Measurements from ENCODE around the gene MRTO4.
"Not testable (repeated sequence)": the region's sequence is repeated elsewhere in the genome, so short reads cannot be mapped to it uniquely, and the experiment has no call there.

Gene MRTO4

DNA sequence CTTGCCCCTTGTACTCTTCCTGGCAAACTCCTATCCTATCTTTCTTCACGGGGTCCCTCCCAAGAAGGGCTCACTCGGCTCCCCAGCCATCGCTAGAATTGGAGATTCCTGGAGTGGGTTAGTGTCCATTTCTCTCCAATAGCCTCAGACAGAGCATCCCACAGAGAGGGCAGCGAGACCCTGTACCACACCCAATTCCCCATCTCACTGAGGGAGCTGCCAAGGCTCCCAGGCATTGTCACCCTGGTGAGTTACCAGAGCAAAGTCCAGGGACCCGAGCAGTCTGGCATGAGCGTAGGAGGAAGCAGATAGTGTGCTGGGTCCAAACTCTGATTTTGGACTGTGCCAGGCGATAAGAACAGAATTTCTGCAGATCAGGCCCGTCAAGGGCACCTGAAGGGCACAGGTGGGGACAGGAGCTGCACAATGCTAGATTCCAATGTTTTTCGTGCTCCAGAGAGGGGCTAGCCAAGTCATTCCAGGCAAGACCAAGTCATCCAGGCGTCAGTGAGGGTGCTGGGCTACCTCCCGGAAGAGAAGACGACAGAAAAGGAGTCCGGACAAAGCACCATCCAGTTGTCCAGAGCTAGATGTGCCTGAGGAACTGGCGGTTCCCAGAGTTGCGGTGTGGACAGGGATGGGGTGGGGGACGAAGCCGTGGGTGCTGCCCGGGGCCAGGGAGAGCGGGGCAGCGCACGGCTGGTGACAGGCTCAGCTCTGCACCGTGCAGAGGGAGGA lies 21.7 kb downstream of the MRTO4 start:
- no peak for DNase-seq

DNA sequence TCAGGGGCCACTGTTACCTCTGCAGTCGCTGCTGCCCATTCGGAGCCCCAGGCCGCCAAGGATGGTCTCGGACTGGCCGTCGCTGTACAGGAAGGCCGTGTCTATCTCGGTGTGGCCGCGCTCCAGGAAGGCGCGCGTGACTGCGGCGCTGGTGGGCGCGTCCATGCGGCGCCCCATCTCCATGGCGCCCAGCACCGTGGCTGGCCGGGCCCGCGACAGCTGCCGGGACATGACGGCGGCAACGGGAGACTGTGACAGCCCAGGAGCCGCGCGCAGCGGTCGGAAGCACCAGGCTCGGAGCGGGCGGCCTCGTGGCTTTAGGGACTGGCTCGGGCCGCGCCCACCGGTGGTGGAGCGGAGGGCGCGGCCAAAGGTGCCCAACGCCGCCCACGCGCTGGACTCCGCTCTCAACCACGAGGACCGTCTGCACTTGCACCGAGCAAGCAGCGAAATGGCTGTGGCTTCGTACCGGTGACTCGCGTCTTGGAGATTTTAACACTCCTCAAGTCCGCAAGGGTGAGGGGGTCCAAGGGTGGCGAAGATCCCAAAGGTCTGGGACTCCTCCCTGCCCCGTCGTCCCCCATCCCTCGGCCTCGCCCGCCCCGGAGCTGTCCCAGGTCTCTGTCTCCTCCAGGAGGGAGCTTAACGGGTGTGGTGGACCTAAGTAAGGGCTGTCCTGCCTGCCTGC lies 22.4 kb downstream of the MRTO4 start:
- not testable (repeated sequence) for DNase-seq

DNA sequence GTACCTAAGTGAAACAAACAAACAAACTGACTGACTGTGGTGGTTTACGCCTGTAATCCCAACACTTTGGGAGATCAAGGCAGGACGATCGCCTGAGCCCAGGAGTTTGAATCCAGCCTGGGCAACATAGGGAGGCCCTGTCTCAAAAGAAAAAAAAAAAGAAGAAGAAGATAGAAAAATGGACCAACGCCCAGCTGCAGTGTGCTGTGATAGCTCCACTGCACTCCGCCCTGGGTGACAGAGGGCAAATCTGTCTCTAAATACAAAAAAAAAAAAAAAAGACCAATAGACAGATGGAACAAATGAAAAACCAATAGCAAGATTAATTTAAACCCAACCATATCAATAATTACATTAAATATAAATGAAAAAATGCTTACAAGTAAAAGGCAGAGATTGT lies 23.0 kb downstream of the MRTO4 start:
- no peak for DNase-seq

DNA sequence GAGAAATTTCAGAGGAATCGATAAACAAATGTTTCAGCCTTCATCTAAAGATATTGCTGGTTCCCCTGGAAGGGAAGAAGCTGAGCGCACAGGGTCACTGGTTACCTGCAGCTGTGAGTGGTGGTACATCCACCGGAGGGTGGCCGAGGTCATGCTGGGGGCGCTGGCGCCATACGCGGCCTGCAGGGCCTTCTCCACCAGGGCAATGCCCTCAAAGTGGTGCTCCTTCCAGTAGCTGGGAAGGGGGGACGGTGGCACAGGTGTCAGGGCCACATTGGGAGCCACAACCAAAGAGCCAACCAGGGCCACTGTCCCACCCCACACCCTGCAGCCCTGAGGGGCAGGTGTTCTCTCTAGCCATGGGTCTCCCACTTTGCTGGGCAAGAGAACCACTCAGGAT lies 32.3 kb downstream of the MRTO4 start:
- DNase-seq: no peak

DNA sequence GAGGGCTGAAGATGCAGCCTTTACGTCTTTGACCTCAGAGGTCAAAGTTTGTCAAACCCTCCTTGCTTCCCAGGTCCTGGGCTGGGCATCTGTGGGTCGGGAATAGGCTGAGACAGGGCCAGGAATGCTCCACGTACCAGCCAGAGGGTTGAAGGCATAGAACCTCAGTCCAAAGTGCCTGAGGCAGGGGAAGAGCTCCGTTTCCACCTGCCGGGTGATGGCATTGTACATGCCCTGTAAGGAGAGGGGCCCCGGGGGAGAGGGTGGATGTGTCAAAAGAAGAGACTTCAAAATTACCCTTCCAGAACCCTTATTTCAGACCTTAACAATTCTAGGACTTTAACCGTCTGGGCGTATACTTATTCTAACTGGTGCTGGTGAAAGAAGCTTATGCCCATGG lies 33.3 kb downstream of the MRTO4 start:
- DNase-seq: no peak

DNA sequence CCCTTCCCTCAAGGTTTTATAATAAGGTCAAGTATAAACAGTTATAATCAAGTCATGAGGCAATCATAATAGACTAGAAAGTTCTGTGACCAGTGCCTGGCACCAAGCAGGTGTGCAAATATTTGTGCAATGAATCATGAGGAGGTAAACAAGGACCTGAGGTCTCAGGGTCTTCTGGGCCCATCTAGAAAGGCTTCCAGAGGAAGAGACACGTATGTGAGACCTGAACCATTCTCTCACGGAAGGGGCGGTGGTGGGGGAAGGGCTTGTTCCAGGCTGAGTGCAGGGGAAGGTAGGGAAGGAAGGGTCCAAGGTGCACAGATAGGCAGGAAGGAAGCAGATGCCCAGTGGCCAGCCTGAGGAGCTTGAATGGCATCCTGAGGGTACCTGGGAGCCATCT lies 33.8 kb downstream of the MRTO4 start:
- not testable (repeated sequence) for DNase-seq

DNA sequence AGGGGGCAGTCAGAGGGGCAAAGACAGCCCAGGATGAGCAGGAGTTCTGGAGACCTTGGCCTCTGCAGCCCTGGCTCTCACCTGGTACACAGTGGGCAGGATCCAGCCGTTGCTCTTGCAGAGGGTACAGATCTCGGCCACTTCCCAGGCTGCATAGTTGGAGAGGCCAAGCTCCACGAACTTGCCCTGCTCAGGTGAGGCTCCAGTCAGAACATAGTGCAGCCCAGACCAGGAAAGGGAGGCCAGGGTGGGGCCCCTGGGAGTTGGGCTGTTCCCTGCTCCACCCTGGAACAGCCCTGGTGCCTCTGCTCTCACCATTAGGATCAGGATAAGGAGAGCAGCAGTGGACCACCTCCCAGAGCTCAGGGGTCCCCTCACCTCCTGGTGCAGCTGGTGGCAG lies 34.2 kb downstream of the MRTO4 start:
- not testable (repeated sequence) for DNase-seq

DNA sequence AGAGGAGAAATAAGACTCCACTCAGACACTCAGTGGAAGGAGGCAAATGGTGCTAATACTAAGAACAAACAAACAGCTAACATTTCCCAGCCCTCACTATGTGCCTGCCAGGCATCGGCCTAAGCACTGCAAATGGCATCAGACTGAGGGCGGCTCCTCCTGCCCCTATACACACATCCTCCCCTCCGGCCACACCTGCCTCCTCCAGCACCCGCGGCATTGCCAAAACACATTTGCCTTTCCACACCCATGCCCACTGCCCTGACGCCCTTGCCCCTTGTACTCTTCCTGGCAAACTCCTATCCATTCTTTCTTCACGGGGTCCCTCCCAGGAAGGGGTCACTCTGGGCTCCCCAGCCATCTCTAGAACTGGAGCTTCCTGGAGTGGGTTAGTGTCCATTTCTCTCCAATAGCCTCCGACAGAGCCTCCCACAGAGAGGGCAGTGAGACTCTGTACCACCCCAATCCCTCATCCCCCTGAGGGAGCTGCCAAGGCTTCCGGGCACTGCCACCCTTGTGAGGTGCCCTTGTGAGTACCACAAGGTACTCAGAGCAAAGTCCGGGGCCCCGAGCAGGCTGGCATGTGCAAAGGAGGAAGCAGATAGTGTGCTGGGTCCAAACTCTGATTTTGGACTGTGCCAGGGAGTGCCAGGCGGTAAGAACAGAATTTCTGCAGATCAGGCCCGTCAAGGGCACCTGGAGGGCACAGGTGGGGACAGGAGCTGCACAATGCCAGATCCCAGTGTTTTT lies 36.0 kb downstream of the MRTO4 start:
- no peak for DNase-seq

DNA sequence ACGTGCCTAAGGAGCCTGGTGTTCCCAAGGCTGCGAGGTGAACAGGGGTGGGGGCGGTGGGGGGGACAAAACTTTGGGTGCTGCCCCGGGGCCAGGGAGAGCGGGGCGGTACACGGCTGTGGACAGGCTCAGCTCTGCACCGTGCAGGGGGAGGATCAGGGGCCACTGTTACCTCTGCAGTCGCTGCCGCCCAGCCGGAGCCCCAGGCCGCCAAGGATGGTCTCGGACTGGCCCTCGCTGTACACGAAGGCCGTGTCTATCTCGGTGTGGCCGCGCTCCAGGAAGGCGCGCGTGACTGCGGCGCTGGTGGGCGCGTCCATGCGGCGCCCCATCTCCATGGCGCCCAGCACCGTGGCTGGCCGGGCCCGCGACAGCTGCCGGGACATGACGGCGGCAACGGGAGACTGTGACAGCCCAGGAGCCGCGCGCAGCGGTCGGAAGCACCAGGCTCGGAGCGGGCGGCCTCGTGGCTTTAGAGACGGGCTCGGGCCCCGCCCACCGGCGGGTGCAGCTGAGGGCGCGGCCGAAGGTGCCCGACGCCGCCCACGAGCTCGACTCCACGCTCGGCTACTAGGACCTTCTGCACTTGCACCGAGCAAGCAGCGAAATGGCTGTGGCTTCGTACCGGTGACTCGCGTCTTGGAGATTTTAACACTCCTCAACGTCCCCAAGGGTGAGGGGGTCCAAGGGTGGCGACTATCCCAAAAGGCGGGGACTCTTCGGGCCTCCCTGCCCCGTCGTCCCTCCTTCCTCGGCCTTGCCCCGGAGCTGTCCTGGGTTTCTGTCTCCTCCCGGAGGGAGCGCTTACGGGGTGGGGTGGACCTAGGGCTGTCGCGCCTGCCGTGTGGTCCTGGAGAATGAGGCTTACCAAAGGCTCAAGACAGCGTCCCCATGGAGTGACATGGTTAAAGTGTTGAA lies 37.0 kb downstream of the MRTO4 start, which contains the start of gene AKR7A3:
Gene AKR7A3 (minus strand): TSS at position 447 of the 918 bp plus-strand sequence. CDS start 61 bp downstream, at position 386.
- not testable (repeated sequence) for DNase-seq

DNA sequence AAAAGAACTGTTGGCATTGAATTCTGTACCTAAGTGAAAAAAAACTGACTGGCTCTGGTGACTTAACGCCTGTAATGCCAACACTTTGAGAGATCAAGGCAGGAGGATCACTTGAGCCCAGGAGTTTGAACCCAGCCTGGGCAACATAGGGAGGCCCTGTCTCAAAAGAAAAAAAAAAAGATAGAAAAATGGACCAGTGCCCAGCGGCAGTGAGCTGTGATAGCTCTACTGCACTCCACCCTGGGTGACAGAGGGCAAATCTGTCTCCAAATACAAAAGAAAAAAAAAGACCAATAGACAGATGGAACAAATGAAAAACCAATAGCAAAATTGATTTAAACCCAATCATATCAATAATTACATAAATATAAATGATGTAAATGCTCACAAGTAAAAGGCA lies 37.6 kb downstream of the MRTO4 start:
- no peak for DNase-seq

DNA sequence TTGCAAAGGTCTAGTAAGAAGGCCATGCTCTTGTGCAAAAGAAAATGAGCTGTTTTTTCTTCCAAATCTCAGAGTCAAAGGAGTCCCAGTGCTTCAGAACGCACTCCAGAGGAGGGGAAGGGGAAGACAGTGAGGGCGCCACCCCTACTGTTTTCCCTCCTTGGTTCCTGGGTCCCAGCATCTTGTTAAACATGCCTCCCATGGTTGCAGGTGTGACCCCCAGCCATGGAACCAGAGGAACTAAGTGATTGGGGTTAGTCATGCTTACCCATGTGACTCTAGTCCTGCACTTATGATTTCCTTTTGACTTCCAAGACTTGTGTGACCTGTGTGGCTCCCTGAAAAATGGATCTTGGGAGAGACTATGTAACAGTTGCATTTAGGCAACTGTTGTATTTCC lies 43.0 kb downstream of the MRTO4 start:
- no peak for DNase-seq

DNA sequence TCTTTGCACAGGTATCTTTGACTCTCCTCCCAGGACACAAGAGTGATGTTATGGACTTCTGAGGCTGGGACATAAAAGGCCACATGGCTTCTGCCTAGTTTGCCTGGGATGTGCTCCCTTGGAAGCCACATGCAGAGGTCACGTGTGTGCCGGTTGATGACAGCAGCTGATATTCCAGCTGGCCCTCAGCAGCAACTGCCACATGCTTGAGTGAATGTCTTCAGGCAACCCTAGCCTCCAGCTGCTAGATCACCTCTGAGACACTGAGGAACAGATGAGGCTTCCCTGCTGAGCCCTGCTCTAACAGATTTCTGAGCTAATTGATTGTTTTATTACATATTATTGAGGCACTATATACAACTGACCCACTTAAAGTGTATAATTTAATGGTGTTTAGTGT lies 48.6 kb downstream of the MRTO4 start:
- DNase-seq: no peak

DNA sequence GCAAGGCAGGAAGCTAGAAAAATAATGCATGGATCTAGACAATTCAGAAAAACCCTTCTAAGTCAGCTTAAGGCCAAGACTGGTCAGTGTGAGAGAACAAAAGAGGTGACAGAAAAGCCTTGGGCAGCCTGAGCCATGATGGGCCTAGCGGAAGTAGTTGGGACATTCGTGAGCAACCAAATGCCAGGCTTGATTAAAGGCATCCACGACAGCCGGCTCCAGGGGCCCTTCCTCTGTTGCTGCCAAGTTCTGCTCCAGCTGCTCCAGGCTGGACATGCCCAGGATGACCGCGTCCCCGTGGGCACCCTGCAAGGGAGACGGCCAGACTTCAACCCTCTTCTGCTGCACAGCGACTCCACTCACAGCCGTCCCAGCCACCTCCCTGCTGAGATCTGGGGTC lies 52.5 kb downstream of the MRTO4 start:
- DNase-seq: not testable (repeated sequence)

DNA sequence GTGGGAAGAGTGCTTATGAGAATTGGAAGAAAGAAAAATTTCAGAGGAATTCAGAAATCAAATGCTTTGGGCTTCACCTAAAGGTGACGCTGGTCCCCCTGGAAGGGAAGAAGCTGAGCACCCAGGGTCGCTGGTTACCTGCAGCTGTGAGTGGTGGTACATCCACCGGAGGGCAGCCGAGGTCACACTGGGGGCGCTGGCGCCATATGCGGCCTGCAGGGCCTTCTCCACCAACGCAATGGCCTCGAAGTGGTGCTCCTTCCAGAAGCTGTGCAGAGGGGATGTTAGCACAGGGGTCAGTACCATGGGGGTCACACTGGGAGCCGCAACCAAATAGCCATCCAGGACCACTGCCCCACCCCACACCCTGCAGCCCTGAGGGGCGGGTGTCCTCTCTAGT lies 54.3 kb downstream of the MRTO4 start:
- DNase-seq: no peak

DNA sequence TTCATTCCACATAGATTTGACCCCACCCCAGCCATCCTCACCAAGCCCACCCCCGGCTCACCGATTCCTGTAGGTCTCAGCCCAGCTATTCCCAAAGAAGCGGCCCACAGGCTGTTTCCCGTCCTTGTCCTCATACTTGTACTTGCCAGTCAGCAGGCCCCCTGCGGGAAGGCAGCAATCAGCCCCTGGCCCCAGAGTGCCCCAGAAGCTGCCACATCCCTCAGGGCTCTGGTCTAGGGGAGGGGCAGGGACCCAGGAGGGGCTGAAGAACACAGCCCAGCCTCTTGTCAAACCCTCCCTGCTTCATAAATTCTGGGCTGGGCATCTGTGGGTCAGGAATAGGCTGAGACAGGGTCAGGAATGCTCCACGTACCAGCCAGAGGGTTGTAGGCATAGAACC lies 55.3 kb downstream of the MRTO4 start:
- no peak for DNase-seq

DNA sequence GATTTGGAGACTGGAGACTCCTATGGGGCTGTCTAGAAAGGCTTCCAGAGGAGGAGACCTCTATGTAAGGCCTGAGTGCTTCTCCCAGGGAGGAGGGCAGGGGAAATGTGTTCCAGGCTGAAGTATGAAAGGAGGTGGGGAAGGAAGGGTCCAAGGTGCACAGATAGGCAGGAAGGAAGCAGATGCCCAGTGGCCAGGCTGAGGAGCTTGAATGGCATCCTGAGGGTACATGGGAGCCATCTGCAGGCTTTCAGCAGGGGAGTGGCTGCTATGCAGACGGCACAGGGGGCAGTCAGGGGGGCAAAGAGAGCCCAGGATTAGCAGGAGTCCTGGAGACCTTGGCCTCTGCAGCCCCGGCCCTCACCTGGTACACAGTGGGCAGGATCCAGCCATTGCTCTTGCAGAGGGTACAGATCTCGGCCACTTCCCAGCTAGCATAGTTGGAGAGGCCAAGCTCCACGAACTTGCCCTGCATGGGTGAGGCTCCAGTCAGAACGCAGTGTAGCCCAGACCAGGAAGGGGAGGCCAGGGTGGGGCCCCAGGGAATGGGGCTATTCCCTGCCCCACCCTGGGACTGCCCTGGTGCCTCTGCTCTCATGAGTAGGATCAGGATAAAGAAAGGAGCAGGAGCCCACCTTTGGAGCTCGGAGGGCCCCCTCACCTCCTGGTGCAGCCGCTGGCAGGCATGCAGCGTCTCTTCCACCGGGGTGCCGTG lies 56.3 kb downstream of the MRTO4 start:
- DNase-seq: no peak

DNA sequence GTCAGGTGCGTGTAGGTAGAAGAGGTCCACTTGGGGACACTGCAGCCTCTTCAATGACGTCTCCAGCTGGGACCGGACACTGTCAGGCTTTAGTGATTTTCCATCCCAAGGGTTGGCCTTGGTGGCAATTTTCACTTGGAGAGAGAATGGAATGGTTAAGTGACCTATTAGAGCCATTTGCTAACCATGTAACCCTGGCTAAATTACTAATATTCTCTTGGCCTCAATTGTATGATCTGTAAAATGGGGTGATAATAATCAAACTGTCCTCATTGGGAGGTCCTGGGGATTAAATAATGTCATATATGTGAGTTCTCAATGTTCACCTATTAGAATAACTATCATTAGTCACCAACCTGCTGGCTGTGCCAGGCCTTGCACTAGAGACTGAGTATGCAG lies 56.9 kb downstream of the MRTO4 start:
- no peak for DNase-seq

DNA sequence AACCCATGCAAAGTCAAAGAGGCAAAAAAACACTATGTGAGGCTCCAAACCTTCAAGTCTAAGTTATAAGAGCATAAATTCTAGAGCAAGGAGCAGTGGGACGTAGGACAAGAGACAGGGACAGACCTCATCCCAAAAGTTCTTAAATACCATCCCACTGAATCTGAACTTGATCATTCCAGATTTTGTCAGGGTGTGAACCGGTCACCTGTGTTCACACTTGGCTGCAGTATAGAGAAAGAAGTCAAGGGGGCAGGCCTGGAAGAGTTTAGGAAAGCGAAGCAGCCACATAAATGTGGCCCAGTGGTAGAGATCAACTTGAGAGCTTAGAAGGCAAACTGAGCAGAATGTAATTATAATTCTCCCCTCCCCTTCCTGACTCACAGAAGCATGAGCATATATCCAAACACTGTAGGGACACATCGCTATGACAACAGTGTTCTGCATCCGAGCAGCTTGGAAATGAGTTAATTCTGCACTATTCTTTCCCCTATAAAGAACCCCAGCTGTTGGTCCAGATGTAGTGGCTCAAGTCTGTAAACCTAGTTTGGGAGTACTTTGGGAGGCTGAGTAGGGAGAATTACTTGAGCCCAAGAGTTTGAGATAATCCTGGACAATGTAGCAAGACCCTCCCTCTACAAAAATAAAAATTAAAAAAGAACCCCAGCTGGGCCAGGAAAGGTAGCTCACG lies 57.7 kb downstream of the MRTO4 start:
- DNase-seq: no peak
